GM19238 (cell line): ENCODE results near the gene PEAK1.

Experiments used
- DNase-seq: peaks from one replicate; pipeline ENCODE4 v3.0.0; 2011; ENCODE audit warnings: low spot score; ENCODE audit not compliant: insufficient read length

The PEAK1 gene

GRCh38 chr15:77402740-77403379, 17.0 kb downstream of the PEAK1 start:
- DNase-seq = no peak

GRCh38 chr15:77400258-77400657, 19.6 kb downstream of the PEAK1 start:
- DNase-seq = no peak

- DNase-seq = no peak
Observed at GRCh38 chr15:77398927-77399326, 21.0 kb downstream of the PEAK1 start.

GRCh38 chr15:77396692-77397091, 23.2 kb downstream of the PEAK1 start:
- no peak for DNase-seq

GRCh38 chr15:77395013-77395774, 24.7 kb downstream of the PEAK1 start:
- no peak for DNase-seq

- DNase-seq = no peak
Observed at GRCh38 chr15:77393471-77393840, 26.4 kb downstream of the PEAK1 start.

- no peak for DNase-seq
Observed at GRCh38 chr15:77392762-77393470, 27.0 kb downstream of the PEAK1 start.

- no peak for DNase-seq
Observed at GRCh38 chr15:77391372-77391951, 28.4 kb downstream of the PEAK1 start.

GRCh38 chr15:77387365-77388105, 32.4 kb downstream of the PEAK1 start:
- no peak for DNase-seq

- DNase-seq = no peak
Observed at GRCh38 chr15:77386626-77387025, 33.3 kb downstream of the PEAK1 start.

GRCh38 chr15:77384589-77385359, 35.1 kb downstream of the PEAK1 start:
- DNase-seq = no peak

- no peak for DNase-seq
Observed at GRCh38 chr15:77384086-77384485, 35.8 kb downstream of the PEAK1 start.

GRCh38 chr15:77380033-77380432, 39.9 kb downstream of the PEAK1 start:
- DNase-seq = no peak

- DNase-seq = no peak
Observed at GRCh38 chr15:77376770-77377169, 43.1 kb downstream of the PEAK1 start.

GRCh38 chr15:77375133-77375532, 44.8 kb downstream of the PEAK1 start:
- DNase-seq = no peak

- no peak for DNase-seq
Observed at GRCh38 chr15:77373441-77373840, 46.5 kb downstream of the PEAK1 start.

- no peak for DNase-seq
Observed at GRCh38 chr15:77371850-77372563, 47.9 kb downstream of the PEAK1 start.

GRCh38 chr15:77370580-77370979, 49.3 kb downstream of the PEAK1 start:
- no peak for DNase-seq

GRCh38 chr15:77369168-77369567, 50.7 kb downstream of the PEAK1 start:
- DNase-seq = no peak

GRCh38 chr15:77367631-77368030, 52.3 kb downstream of the PEAK1 start:
- DNase-seq = no peak
